GM19099 (cell line): Measurements from ENCODE around the gene F13A1.

Experiments used
- POLR2A ChIP-seq: IDR thresholded peaks from 3 replicates; pipeline ENCODE4 v1.6.1; 2011; ENCODE audit warnings: low read depth; ENCODE audit not compliant: insufficient read length; ENCODE audit errors: extremely low read depth

Gene F13A1

GRCh38 chr6:6236730-6237469 is 83.6 kb downstream of the F13A1 start:
- TF ChIP-seq POLR2A = no peak

GRCh38 chr6:6235786-6236185 is 84.7 kb downstream of the F13A1 start:
- no peak for TF ChIP-seq POLR2A

GRCh38 chr6:6234963-6235362 is 85.5 kb downstream of the F13A1 start:
- no peak for TF ChIP-seq POLR2A

- TF ChIP-seq POLR2A = no peak
Observed at GRCh38 chr6:6230286-6230685, 90.2 kb downstream of the F13A1 start.

- no peak for TF ChIP-seq POLR2A
Observed at GRCh38 chr6:6227896-6228295, 92.6 kb downstream of the F13A1 start.

- no peak for TF ChIP-seq POLR2A
Observed at GRCh38 chr6:6225885-6226529, 94.5 kb downstream of the F13A1 start.

- no peak for TF ChIP-seq POLR2A
Observed at GRCh38 chr6:6224933-6225486, 95.5 kb downstream of the F13A1 start.

- no peak for TF ChIP-seq POLR2A
Observed at GRCh38 chr6:6221787-6222535, 98.5 kb downstream of the F13A1 start.

GRCh38 chr6:6220718-6221117 is 99.7 kb downstream of the F13A1 start:
- no peak for TF ChIP-seq POLR2A

- no peak for TF ChIP-seq POLR2A
Observed at GRCh38 chr6:6219716-6220115, 100.7 kb downstream of the F13A1 start.

- no peak for TF ChIP-seq POLR2A
Observed at GRCh38 chr6:6218759-6219085, 101.7 kb downstream of the F13A1 start.

GRCh38 chr6:6217855-6218758 is 102.4 kb downstream of the F13A1 start:
- no peak for TF ChIP-seq POLR2A

- no peak for TF ChIP-seq POLR2A
Observed at GRCh38 chr6:6210994-6211393, 109.5 kb downstream of the F13A1 start.

GRCh38 chr6:6202886-6203285 is 117.6 kb downstream of the F13A1 start:
- no peak for TF ChIP-seq POLR2A

GRCh38 chr6:6201200-6201599 is 119.3 kb downstream of the F13A1 start:
- TF ChIP-seq POLR2A = no peak

GRCh38 chr6:6199678-6200077 is 120.8 kb downstream of the F13A1 start:
- no peak for TF ChIP-seq POLR2A

- TF ChIP-seq POLR2A = no peak
Observed at GRCh38 chr6:6196762-6197161, 123.7 kb downstream of the F13A1 start.
